Activated naive CD8-positive, alpha-beta T cell treated with anti-CD3 and anti-CD28 coated beads, Interleukin-2, amount 50 U/mL, for 24 hours (primary cell): ENCODE data around the gene SPI1.
"Not testable (repeated sequence)": the region's sequence is repeated elsewhere in the genome, so short reads cannot be mapped to it uniquely, and the experiment has no call there.

Experiments
- ATAC-seq: fragments of 150-1000 bp; cut with Tn5 transposase; one replicate; pipeline ENCODE4 v1.10.0; 2021
- DNase-seq: peaks from one replicate; pipeline ENCODE4 v3.0.0; 2021
- H3K27ac Mint-ChIP-seq: one replicate; pipeline ENCODE4 v1.8.0; 2021; ENCODE audit warnings: mild to moderate bottlenecking, mixed read lengths
- H3K27me3 Mint-ChIP-seq: one replicate; pipeline ENCODE4 v1.8.0; 2021; ENCODE audit warnings: mixed read lengths
- H3K36me3 Mint-ChIP-seq: one replicate; pipeline ENCODE4 v1.8.0; 2021; ENCODE audit warnings: low read depth, mixed read lengths
- H3K4me1 Mint-ChIP-seq: one replicate; pipeline ENCODE4 v1.8.0; 2021; ENCODE audit warnings: mixed read lengths
- H3K4me3 Mint-ChIP-seq: one replicate; pipeline ENCODE4 v1.8.0; 2021; ENCODE audit warnings: mild to moderate bottlenecking, moderate library complexity, mixed read lengths
- H3K9me3 Mint-ChIP-seq: one replicate; pipeline ENCODE4 v1.8.0; 2021; ENCODE audit warnings: mixed read lengths

Gene SPI1

DNA sequence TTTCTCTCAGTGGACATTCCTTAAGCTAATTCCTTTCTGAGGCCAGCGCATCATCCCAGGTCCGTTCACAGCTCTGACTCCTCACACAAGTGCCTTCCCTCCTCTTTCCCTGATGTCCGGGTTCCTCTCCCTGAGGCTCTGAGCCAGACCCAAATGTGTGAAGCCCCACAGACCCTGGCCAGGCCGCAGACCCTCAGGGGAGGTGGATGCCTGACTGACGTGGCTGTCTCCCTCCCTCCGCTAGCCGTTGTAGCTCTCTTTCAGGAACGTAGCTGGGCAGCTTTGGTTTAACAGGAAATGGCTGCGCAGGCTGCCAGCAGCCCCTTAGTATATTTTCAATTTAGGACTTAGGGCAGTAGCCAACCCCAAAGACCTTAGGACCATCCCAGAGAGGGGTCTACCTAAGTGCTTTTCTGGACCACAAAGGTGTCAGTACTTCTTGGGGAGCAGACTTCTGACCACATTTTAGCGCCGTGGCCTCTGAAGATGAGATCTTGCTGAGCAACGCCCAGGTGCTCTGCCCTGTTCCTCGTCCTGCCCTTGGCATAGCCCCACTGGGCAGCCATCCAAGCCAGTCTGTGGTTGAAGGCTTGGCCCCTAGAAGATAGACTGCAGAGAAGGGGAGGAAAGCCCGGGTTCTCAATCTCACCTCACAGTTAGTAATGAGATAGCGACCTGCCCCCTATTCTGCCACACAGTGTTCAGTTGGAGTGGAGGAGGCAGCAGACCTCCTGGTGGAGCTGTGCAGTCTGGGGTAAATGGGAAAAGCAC, 52.9 kb downstream of the SPI1 start:
- H3K4me3 Mint-ChIP-seq, result no peak overlapping the region
- no peak for ATAC-seq
- H3K9me3 Mint-ChIP-seq, result no peaks in the 10 kb centered on the region
- DNase-seq, result no peak
- peaks cover 20% of the 10 kb centered on the region for H3K36me3 Mint-ChIP-seq
- H3K27ac Mint-ChIP-seq, result peak overlapping the region; percentile 11
- H3K4me1 Mint-ChIP-seq, result no peaks in the 10 kb centered on the region
- H3K27me3 Mint-ChIP-seq, result no peaks in the 10 kb centered on the region

GRCh38 chr11:47324520-47324919, 53.8 kb downstream of the SPI1 start:
- Mint-ChIP-seq H3K4me1 (no peaks in the 10 kb centered on the region), H3K36me3 (peaks cover 20% of the 10 kb centered on the region), H3K27me3 (no peaks in the 10 kb centered on the region), H3K9me3 (no peaks in the 10 kb centered on the region), H3K27ac (no peak overlapping the region), H3K4me3 (no peak overlapping the region)
- ATAC-seq, result no peak
- DNase-seq, result no peak

- Mint-ChIP-seq H3K9me3 (no peaks in the 10 kb centered on the region), H3K27me3 (no peaks in the 10 kb centered on the region), H3K36me3 (peaks cover 36% of the 10 kb centered on the region), H3K4me1 (peaks cover 9% of the 10 kb centered on the region), H3K4me3 (no peak overlapping the region), H3K27ac (peak overlapping the region; percentile 41)
- no peak for ATAC-seq
- no peak for DNase-seq
Observed at GRCh38 chr11:47318166-47318565, 60.2 kb downstream of the SPI1 start.

DNA sequence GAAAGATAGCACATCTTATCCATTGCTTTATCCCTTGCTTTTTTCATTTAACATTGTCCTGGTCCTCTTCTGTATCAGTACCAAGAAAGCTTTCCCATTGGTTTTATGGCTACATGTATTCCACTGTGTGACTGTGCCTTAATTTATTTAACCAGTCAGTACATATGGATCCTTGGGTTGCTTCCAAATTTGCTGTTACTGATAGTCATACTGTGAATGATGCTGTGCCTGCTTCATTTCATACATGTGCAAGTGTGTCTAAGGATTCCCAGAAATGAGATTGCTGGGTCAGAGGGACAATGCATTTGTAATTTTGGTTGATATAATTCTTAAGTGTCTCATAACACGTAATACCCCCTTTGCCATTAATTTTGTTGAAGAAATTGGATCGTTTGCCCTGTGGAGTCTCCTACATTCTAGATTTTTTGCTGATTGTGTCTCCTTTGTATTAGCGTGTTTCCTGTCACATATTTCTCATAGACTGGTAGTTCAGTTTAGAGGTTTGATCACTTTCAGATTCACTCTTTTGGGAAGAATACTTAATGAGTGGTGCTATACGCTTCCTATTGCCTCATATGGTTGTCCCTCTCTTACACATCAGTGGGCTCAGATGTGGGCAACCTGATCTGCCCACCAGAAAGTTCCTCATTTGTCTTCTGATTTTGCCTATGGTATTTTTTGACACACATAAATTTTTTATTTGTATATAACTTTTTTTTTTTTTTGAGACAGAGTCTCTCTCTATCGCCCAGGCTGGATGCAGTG, 61.1 kb downstream of the SPI1 start:
- ATAC-seq (peak; percentile 52), DNase-seq (no peak)
- Mint-ChIP-seq H3K4me3 (no peak overlapping the region), H3K36me3 (peaks cover 40% of the 10 kb centered on the region), H3K9me3 (no peaks in the 10 kb centered on the region), H3K4me1 (peaks cover 13% of the 10 kb centered on the region), H3K27ac (peak overlapping the region; percentile 64), H3K27me3 (no peaks in the 10 kb centered on the region)

DNA sequence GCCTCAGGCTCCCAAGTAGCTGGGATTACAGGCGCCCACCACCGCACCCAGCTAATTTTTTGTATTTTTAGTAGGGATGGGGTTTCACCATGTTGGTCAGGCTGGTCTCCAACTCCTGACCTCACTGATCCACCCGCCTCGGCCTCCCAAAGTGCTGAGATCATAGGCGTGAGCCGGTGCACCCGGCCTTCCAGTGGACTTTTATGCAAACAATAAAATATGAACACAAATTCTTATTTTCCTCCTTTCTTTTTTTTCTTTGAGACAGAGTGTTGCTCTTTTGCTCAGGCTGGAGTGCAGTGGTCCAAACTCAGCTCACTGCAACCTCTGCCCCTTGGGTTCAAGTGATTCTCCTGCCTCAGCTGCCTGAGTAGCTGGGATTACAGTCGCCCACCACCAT, 61.8 kb downstream of the SPI1 start:
- ATAC-seq, H3K27ac Mint-ChIP-seq, H3K9me3 Mint-ChIP-seq, H3K27me3 Mint-ChIP-seq, DNase-seq, H3K4me3 Mint-ChIP-seq: not testable (repeated sequence)
- Mint-ChIP-seq H3K36me3 (peaks cover 40% of the 10 kb centered on the region), H3K4me1 (peaks cover 13% of the 10 kb centered on the region)

DNA sequence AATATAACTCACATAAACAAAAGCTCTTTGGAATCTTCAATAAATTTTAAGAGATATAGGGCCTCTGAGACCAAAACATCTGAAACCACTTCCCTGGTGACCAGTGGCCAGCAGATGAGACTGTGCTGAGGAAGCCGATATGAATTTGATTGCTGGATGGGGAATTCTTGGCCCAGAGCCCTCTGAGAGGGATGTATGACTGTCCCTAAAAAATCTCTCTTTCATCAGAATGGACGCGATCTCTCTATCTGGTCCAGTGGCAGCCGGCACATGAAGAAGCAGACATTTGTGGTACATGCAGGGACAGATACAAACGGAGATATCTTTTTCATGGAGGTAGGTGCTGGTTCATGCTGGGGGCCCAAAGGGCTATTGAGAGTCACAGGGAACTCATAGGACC, 63.4 kb downstream of the SPI1 start:
- H3K4me3 Mint-ChIP-seq, result no peak overlapping the region
- H3K27ac Mint-ChIP-seq, result no peak overlapping the region
- no peaks in the 10 kb centered on the region for H3K9me3 Mint-ChIP-seq
- peaks cover 47% of the 10 kb centered on the region for H3K36me3 Mint-ChIP-seq
- H3K4me1 Mint-ChIP-seq, result peaks cover 13% of the 10 kb centered on the region
- DNase-seq, result no peak
- no peaks in the 10 kb centered on the region for H3K27me3 Mint-ChIP-seq
- ATAC-seq, result no peak

GRCh38 chr11:47308050-47308823, 70.1 kb downstream of the SPI1 start:
- Mint-ChIP-seq H3K27me3 (no peaks in the 10 kb centered on the region), H3K27ac (no peak overlapping the region), H3K4me1 (peaks cover 4% of the 10 kb centered on the region), H3K9me3 (no peaks in the 10 kb centered on the region), H3K36me3 (peaks cover 48% of the 10 kb centered on the region), H3K4me3 (no peak overlapping the region)
- no peak for DNase-seq
- ATAC-seq, result no peak

DNA sequence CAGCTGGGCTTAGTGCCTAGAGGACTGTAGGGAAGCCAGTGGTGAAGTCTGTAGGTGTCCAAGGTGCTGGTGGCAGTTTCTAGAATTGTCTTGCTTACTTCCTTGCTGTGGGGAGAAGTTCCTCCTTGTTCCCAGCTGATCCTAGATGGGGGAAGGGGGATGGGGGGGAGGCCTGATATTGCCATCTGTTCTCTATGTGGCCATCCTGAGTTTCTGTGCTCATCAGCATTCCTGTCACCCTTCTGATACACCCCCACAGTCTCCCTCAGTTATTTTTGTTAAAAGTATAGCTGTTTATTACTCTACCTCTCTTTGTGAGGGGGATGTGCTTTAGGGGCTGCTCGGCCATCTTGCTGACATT, 71.9 kb downstream of the SPI1 start:
- DNase-seq, result no peak
- peaks cover 6% of the 10 kb centered on the region for H3K4me1 Mint-ChIP-seq
- ATAC-seq, result no peak
- peaks cover 52% of the 10 kb centered on the region for H3K36me3 Mint-ChIP-seq
- H3K27ac Mint-ChIP-seq, result no peak overlapping the region
- H3K4me3 Mint-ChIP-seq, result no peak overlapping the region
- peaks cover 7% of the 10 kb centered on the region for H3K9me3 Mint-ChIP-seq
- no peaks in the 10 kb centered on the region for H3K27me3 Mint-ChIP-seq

GRCh38 chr11:47305734-47306483, 72.4 kb downstream of the SPI1 start:
- Mint-ChIP-seq H3K4me1 (peaks cover 6% of the 10 kb centered on the region), H3K27ac (no peak overlapping the region), H3K9me3 (peaks cover 7% of the 10 kb centered on the region), H3K36me3 (peaks cover 51% of the 10 kb centered on the region), H3K27me3 (no peaks in the 10 kb centered on the region), H3K4me3 (no peak overlapping the region)
- DNase-seq (no peak), ATAC-seq (no peak)
